ENCODE results near the gene CLMN. TPM values are rescaled to one million over a fixed set of nuclear protein-coding genes. Genes with fewer than 3 reads are reported as not detected.
A peak's percentile ranks its signal among the peaks of the same experiment; 100 is the strongest.

Gene CLMN
- total RNA-seq, 1 donor from 2014 or later: 3.9 TPM

- H3K4me3 ChIP-seq (ENCODE audit: low read depth, low read length): no peak overlapping the region
- no peak for DNase-seq (ENCODE audit: low read depth)
- no peaks in the 10 kb centered on the region for H3K27me3 ChIP-seq (ENCODE audit: control insufficient read depth, insufficient read depth, low read length)
- TF ChIP-seq CTCF (IDR thresholded peaks at IDR 0.05; ENCODE audit: insufficient read depth, low read length, severe bottlenecking): no peak
- peaks cover under 1% of the 10 kb centered on the region for H3K36me3 ChIP-seq (ENCODE audit: control insufficient read depth, insufficient read depth, low read length)
- peak; percentile 62 for FAIRE-seq
Observed at GRCh38 chr14:95185767-95186392, 133.8 kb downstream of the CLMN start.

- DNase-seq (ENCODE audit: low read depth): no peak
- TF ChIP-seq CTCF (IDR thresholded peaks at IDR 0.05; ENCODE audit: insufficient read depth, low read length, severe bottlenecking): no peak
- H3K4me3 ChIP-seq (ENCODE audit: low read depth, low read length): no peak overlapping the region
- no peaks in the 10 kb centered on the region for H3K27me3 ChIP-seq (ENCODE audit: control insufficient read depth, insufficient read depth, low read length)
- FAIRE-seq: no peak
- no peaks in the 10 kb centered on the region for H3K36me3 ChIP-seq (ENCODE audit: control insufficient read depth, insufficient read depth, low read length)
Observed at GRCh38 chr14:95185033-95185766, 134.5 kb downstream of the CLMN start.

- no peak for TF ChIP-seq CTCF (IDR thresholded peaks at IDR 0.05; ENCODE audit: insufficient read depth, low read length, severe bottlenecking)
- Histone ChIP-seq H3K27me3 (ENCODE audit: control insufficient read depth, insufficient read depth, low read length) (no peaks in the 10 kb centered on the region), H3K36me3 (ENCODE audit: control insufficient read depth, insufficient read depth, low read length) (no peaks in the 10 kb centered on the region), H3K4me3 (ENCODE audit: low read depth, low read length) (no peak overlapping the region)
- DNase-seq (ENCODE audit: low read depth) (no peak), FAIRE-seq (no peak)
Observed at GRCh38 chr14:95184413-95184790, 135.3 kb downstream of the CLMN start.

GRCh38 chr14:95183532-95184412, 135.9 kb downstream of the CLMN start:
- H3K27me3 ChIP-seq (ENCODE audit: control insufficient read depth, insufficient read depth, low read length): no peaks in the 10 kb centered on the region
- H3K36me3 ChIP-seq (ENCODE audit: control insufficient read depth, insufficient read depth, low read length): no peaks in the 10 kb centered on the region
- FAIRE-seq (no peak), DNase-seq (ENCODE audit: low read depth) (no peak)
- no peak for TF ChIP-seq CTCF (IDR thresholded peaks at IDR 0.05; ENCODE audit: insufficient read depth, low read length, severe bottlenecking)
- H3K4me3 ChIP-seq (ENCODE audit: low read depth, low read length): no peak overlapping the region

GRCh38 chr14:95183082-95183481, 136.6 kb downstream of the CLMN start:
- H3K36me3 ChIP-seq (ENCODE audit: control insufficient read depth, insufficient read depth, low read length): no peaks in the 10 kb centered on the region
- DNase-seq (ENCODE audit: low read depth) (no peak), FAIRE-seq (no peak)
- H3K4me3 ChIP-seq (ENCODE audit: low read depth, low read length): no peak overlapping the region
- H3K27me3 ChIP-seq (ENCODE audit: control insufficient read depth, insufficient read depth, low read length): no peaks in the 10 kb centered on the region
- TF ChIP-seq CTCF (IDR thresholded peaks at IDR 0.05; ENCODE audit: insufficient read depth, low read length, severe bottlenecking): no peak
